Stimulated activated CD8-positive, alpha-beta memory T cell treated with anti-CD3 and anti-CD28 coated beads, Interleukin-12 subunit alpha, Interleukin-12 subunit beta, amount 100 ng/mL, for 24 hours (primary cell): ENCODE data around the gene KCNC2.

Source experiments
- DNase-seq: peaks from one replicate; pipeline ENCODE4 v3.0.0-alpha.2; 2020; ENCODE audit errors: extremely low read depth

The KCNC2 gene

DNA sequence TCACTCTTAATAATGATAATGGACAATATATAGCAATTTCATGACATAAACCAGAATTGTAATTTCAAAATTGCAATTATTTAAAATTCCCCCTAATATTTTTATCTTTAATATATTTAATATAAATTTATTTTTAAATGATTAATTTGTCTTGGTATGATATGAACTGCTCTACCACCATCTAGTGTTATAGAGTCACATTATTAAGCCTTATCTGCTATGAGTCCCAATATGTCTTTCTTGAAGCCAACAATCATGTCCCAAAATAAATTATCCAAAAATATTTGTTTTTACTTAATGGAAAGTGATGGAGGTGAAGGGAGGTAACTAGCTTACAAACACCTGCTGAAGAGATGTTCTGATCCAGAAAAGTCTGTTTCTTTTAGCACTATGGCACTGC is 151.4 kb downstream of the KCNC2 start:
- DNase-seq: no peak

DNA sequence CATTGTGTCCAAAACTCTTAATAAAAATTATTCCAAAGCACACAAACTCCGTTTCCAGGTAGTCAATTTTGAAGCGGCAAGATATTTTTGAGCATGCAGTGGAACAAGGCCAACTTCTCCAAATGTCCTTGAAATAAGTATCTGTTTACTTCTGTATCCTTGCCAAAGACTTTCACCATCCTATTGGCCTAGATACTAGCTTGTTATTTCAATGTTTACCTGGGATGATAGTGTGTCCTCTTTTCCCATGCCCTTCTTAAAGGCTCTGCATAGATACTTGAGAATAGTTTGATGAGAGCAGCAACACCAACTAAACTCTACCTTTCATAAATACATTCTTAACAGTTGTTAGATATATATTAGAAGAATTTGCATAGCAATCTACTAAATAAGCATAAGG is 160.9 kb downstream of the KCNC2 start:
- no peak for DNase-seq

GRCh38 chr12:75047885-75048525 is 161.6 kb downstream of the KCNC2 start:
- DNase-seq: no peak

GRCh38 chr12:75042125-75042524 is 167.5 kb downstream of the KCNC2 start:
- no peak for DNase-seq

- no peak for DNase-seq
Observed at GRCh38 chr12:75041472-75041871, 168.2 kb downstream of the KCNC2 start.

DNA sequence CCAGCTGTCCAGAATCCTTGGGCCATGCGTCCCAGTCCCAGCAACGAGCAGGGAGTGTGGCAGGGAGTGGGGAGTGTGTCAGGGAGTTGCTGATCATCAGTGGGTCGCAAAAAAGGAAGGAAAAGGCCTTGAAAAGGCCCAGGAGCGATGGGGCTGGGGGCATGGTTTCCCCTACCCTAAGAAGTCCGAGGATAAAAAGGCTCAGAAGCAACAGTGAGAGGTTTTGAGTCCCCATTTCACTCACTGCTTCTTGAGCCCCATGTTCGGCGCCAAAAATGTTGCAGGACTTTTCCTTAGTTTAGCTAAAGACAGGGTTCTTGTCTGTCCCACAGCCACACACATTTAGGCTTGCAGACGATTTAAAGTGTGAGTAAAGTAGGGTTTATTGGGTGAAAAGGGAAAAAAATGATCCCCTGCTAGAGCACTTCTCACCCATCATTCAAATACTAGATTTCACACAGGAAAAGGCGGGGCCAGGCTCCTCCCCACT is 189.5 kb downstream of the KCNC2 start:
- no peak for DNase-seq

DNA sequence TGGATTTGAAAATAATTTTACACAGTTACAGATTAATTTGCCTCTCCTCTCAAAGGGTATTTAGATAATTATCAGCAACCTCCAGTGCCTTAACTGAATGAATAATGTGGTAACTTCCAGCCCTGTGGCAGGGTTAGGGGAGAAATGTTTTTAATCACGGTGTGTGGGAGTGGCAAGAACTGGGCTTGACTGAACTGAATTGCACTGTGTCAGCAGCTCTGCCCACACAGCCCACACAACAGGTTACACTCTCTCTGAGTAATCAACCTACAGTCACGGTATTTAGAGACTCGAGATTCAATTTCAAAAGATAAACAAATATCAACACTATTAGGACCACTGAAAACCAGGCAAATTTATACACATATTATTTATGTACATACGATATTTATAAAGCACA is 198.5 kb downstream of the KCNC2 start:
- DNase-seq: no peak

GRCh38 chr12:75007133-75007532 is 202.5 kb downstream of the KCNC2 start:
- no peak for DNase-seq

- no peak for DNase-seq
Observed at GRCh38 chr12:75000120-75000519, 209.5 kb downstream of the KCNC2 start.

GRCh38 chr12:74999474-74999873 is 210.2 kb downstream of the KCNC2 start:
- DNase-seq: no peak
